Subcutaneous abdominal adipose tissue (tissue), 5 donors: ENCODE data around the gene ZBTB49.
"Not testable (repeated sequence)": the region's sequence is repeated elsewhere in the genome, so short reads cannot be mapped to it uniquely, and the experiment has no call there.

Experiments
- H3K27ac ChIP-seq: one replicate; pipeline ENCODE4 v1.7.0; 2013; ENCODE audit warnings: low read depth, mild to moderate bottlenecking, inconsistent platforms, low read length, moderate library complexity
- H3K27me3 ChIP-seq, 5 donors: one replicate each; pipeline ENCODE4 v1.7.0; 2013; ENCODE audit warnings: low read length in 5 of 5, inconsistent platforms in 1 of 5; ENCODE audit not compliant: control insufficient read depth in 5 of 5, insufficient read depth in 4 of 5
- H3K36me3 ChIP-seq, 5 donors: one replicate each; pipeline ENCODE4 v1.7.0; 2013; ENCODE audit warnings: low read length in 5 of 5; ENCODE audit not compliant: control insufficient read depth in 5 of 5, insufficient read depth in 5 of 5
- H3K4me1 ChIP-seq, 5 donors: one replicate each; pipeline ENCODE4 v1.7.0; 2013; ENCODE audit warnings: low read length in 5 of 5, mild to moderate bottlenecking in 3 of 5, moderate library complexity in 1 of 5; ENCODE audit not compliant: control insufficient read depth in 5 of 5, insufficient read depth in 5 of 5
- H3K4me3 ChIP-seq, 5 donors: one replicate each; pipeline ENCODE4 v1.7.0; 2013; ENCODE audit warnings: low read length in 5 of 5, low read depth in 1 of 5
- H3K9ac ChIP-seq, 5 donors: one replicate each; pipeline ENCODE4 v1.7.0; 2013; ENCODE audit warnings: low read length in 5 of 5, mild to moderate bottlenecking in 4 of 5, moderate library complexity in 3 of 5
- H3K9me3 ChIP-seq, 5 donors: one replicate each; pipeline ENCODE4 v1.7.0; 2013; ENCODE audit warnings: low read length in 5 of 5; ENCODE audit not compliant: control insufficient read depth in 5 of 5
- donor health status: healthy.
- donor health status: healthy.
- donor health status: healthy.
- donor health status: healthy.
- donor health status: healthy.

ZBTB49 gene, protein sequence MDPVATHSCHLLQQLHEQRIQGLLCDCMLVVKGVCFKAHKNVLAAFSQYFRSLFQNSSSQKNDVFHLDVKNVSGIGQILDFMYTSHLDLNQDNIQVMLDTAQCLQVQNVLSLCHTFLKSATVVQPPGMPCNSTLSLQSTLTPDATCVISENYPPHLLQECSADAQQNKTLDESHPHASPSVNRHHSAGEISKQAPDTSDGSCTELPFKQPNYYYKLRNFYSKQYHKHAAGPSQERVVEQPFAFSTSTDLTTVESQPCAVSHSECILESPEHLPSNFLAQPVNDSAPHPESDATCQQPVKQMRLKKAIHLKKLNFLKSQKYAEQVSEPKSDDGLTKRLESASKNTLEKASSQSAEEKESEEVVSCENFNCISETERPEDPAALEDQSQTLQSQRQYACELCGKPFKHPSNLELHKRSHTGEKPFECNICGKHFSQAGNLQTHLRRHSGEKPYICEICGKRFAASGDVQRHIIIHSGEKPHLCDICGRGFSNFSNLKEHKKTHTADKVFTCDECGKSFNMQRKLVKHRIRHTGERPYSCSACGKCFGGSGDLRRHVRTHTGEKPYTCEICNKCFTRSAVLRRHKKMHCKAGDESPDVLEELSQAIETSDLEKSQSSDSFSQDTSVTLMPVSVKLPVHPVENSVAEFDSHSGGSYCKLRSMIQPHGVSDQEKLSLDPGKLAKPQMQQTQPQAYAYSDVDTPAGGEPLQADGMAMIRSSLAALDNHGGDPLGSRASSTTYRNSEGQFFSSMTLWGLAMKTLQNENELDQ

DNA sequence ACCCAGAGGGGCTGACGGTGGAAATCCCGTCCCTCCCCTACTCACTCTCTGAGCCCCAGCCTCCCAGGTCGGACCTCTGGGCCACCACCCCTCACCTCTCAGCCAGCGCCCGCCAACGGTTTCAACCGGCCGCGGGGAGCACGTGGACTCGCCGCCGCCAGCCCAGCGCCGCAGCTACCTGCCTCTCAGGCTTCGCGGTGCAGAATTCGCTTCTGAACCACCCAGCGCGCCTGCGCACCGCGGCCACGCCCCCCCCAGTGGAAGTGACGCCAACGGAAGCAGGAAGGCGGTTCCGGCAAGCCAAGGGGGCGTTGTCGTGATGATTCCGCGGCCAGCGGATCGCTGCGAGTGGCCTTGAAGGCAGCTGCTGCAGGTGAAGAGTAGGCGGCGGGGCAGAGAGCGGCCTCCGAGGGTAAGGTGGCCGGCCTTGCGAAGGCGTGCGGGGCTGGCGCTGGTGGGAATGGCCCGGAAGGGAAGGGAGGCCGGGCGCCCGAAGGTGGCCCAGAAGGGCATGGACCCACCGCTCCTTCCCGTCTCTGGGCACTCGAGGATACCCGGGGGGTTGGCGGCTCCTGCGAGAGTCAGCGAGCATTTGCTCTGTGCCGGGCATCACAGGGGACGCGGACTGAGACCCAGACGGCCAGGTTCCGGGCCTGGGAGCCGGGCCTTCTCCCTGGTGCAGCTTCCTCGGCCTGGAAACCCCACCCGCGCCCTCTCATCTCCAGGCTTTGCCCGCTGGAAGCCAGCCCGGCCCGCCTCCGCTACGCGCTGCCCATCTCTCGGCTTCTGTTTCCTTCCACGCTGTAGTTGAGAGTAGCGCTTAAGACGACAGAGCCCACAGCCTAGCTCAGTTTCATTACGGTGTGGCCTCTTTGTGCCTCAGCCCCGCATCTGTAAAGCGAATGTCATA lies at the start of gene ZBTB49, which contains the start of gene LYAR:
TSS of gene ZBTB49 (plus strand) at position 311 of the 910 bp plus-strand sequence. CDS start 9,695 bp downstream, outside the sequence.
TSS of gene LYAR (minus strand) at position 214 of the 910 bp plus-strand sequence. CDS start 6,412 bp downstream, outside the sequence.
- H3K36me3 ChIP-seq, result peaks cover 10 to 15% (median 11%) of the 10 kb centered on the region in 5 donors
- H3K27ac ChIP-seq, result peak within 1 kb of the TSS; percentile 63
- peak within 1 kb of the TSS; percentile 91 to 98 (median 95) for H3K4me3 ChIP-seq
- H3K27me3 ChIP-seq, result no peaks in the 10 kb centered on the region
- peak within 1 kb of the TSS; percentile 57 to 94 (median 85) for H3K9ac ChIP-seq
- H3K9me3 ChIP-seq, result no peaks in the 10 kb centered on the region
- H3K4me1 ChIP-seq, result peaks cover 6 to 27% (median 24%) of the 10 kb centered on the region in 5 donors

DNA sequence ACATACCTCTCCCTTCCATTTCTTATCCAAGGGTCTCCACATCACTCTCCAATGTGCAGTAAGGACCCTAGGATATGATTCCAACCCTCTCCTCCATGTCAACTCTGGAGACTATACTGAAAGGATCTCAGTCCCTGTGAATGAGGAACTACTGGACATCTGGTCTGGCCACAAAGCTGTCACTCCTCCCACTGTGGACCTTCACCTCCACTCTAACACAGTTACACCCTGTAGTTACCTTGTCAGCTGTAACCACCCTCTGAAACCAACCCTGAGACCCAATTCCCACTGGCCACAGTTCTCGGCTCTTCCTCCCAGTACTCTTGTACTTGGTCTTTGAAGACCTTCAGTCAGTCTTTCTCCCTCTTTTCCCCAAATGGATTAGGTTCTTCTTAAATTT lies 44.9 kb upstream of the ZBTB49 start:
- no peak overlapping the region for H3K9ac ChIP-seq
- H3K9me3 ChIP-seq, result no peaks in the 10 kb centered on the region
- H3K4me3 ChIP-seq, result no peak overlapping the region
- H3K27me3 ChIP-seq, result no peaks in the 10 kb centered on the region
- peaks cover 6 to 20% (median 18%) of the 10 kb centered on the region in 5 donors for H3K4me1 ChIP-seq
- peaks cover 12 to 43% (median 37%) of the 10 kb centered on the region in 5 donors for H3K36me3 ChIP-seq
- no peak overlapping the region for H3K27ac ChIP-seq

DNA sequence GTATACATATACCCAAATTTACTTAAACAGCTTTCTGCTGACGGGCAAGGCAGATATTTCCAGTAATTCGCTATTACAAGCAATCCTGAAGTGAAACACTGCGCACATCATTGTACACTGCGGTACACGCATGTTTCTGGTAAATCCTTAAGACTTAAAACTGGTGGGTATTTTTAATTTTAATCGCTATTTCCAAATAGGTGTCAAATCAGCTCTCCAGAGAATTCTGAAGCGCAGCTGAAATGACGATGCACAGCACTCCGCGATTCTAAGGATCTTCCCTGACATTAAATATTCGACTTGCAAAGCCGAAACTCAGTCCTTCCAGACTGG lies 42.4 kb upstream of the ZBTB49 start:
- H3K9ac ChIP-seq, result peak overlapping the region; percentile 74 to 95 (median 90)
- peak overlapping the region; percentile 74 to 93 (median 87) for H3K4me3 ChIP-seq
- H3K9me3 ChIP-seq, result no peaks in the 10 kb centered on the region
- H3K27ac ChIP-seq, result peak overlapping the region; percentile 93
- H3K36me3 ChIP-seq, result peaks cover 4 to 27% (median 23%) of the 10 kb centered on the region in 5 donors
- H3K27me3 ChIP-seq, result peaks cover 0 to 4% (median 2%) of the 10 kb centered on the region in 5 donors
- H3K4me1 ChIP-seq, result peaks cover 6 to 20% (median 18%) of the 10 kb centered on the region in 5 donors

DNA sequence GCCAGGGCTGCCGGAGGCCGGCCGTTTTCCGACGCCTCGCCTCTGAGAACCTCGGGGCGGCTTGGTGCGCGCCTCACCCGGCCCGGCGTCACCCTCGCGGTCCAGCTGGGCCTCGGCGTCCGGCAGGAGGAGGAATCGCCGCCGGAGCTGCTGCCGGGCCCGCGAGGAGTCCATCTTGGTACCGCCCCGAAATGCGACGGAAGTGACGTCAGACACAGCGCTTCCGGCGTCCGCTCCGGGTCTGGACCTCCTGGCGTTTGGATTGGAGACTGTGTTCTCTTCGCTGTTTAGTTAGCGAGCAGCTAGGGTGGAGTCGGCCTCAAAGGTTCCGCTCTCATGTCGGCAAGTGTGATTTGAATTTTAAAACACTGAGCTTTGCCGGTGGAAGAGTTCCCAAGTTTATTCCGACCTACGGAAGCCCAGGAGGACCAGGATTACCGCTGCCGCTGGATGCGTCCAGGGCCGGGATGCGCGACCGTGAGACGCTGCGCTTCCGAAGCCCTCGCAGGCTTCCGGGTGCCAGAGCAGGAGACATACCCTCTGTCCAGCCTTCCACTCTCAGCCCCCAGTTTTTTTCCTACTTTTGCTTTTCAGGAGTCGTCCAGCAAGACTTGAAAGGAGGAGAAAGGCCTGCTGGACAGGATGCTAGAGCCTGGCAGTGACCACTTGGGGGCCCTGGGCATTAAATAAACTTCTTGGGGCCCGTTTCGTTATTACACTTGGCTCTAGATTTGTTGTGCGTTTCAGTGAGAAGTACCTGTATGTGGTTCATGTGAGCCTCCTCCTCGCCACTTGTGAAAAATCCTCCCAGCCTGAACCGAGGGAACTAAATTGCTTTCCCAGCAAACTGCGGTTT lies 41.8 kb upstream of the ZBTB49 start, which contains the start of gene TMEM128:
TSS of gene TMEM128 (minus strand) at position 195 of the 856 bp plus-strand sequence. CDS start at position 174, 21 bp downstream.
- H3K36me3 ChIP-seq, result peaks cover 4 to 24% (median 22%) of the 10 kb centered on the region in 5 donors

DNA sequence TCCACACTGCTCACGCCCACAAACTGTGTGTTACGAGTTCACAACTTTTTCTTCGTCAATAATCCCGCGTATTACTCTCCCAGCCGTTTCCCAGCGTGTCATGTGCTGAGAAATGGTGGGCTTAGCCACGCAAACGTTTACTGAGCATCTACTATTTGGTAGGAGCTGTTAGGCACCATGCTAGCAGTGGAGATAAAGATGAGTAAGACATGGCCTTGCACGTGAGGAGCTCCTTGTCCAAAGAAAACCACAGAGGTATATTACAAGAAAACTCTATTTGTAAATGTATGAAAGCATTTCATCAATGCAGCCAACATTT lies 41.2 kb upstream of the ZBTB49 start:
- Histone ChIP-seq H3K9ac (peak overlapping the region; percentile 60 to 95 (median 78)), H3K4me3 (peak overlapping the region; percentile 74 to 93 (median 87)), H3K27me3 (peaks cover 0 to 4% (median 2%) of the 10 kb centered on the region in 5 donors), H3K36me3 (peaks cover 4 to 19% (median 16%) of the 10 kb centered on the region in 5 donors), H3K27ac (peak overlapping the region; percentile 93), H3K9me3 (no peaks in the 10 kb centered on the region), H3K4me1 (peaks cover 6 to 20% (median 18%) of the 10 kb centered on the region in 5 donors)

More for the DNA sequence above, 41.8 kb upstream of the ZBTB49 start, which contains the start of gene TMEM128:
- Histone ChIP-seq H3K27ac (peak within 1 kb of the TSS; percentile 93), H3K9ac (peak within 1 kb of the TSS; percentile 74 to 95 (median 90)), H3K4me3 (peak within 1 kb of the TSS; percentile 74 to 93 (median 87)), H3K4me1 (peaks cover 6 to 20% (median 18%) of the 10 kb centered on the region in 5 donors), H3K9me3 (no peaks in the 10 kb centered on the region), H3K27me3 (peaks cover 0 to 4% (median 2%) of the 10 kb centered on the region in 5 donors)

DNA sequence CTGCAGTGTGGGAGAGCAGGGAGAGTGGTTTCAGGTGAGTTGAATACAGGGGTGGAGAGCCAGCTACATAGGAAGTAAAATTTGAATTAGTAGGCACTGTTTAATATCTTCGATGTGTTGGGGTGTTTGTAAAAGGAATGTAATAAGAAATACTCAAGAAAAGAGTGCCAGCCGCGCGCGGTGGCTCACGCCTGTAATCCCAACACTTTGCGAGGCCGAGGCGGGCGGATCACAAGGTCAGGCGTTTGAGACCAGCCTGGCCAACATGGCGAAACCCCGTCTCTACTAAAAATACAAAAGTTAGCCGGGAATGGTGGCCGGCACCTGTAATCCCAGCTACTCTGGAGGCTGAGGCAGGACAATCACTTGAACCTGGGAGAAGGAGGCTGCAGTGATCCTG lies 40.7 kb upstream of the ZBTB49 start:
- Histone ChIP-seq H3K4me1 (peaks cover 6 to 20% (median 18%) of the 10 kb centered on the region in 5 donors), H3K36me3 (peaks cover 4 to 14% (median 11%) of the 10 kb centered on the region in 5 donors), H3K4me3 (peak overlapping the region in 2 of 5 donors; percentile 74 to 91)
- not testable (repeated sequence) for H3K27me3 ChIP-seq, H3K27ac ChIP-seq, H3K9ac ChIP-seq, H3K9me3 ChIP-seq

DNA sequence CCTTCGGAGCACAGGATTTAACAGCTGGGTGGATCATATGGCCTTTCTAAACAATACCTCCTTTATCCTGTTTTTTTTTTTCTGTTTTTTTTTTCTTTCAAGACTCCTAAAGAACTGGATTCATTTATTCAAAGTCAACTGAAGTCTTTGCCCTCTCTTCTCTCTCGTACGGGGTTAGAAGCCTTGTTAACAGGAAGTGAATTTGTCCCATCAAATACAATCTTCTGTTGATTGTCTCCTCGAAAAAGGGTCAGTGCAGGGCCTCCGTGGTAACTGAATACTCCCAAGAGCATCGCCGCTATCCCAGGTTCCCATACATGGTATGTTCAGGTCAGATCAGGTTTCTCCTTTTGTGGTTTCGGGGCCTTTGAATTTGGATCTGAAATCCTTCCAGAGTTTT lies 40.2 kb upstream of the ZBTB49 start:
- H3K9ac ChIP-seq, result no peak overlapping the region
- H3K4me1 ChIP-seq, result peaks cover 6 to 20% (median 18%) of the 10 kb centered on the region in 5 donors
- peaks cover 0 to 4% (median 2%) of the 10 kb centered on the region in 5 donors for H3K27me3 ChIP-seq

DNA sequence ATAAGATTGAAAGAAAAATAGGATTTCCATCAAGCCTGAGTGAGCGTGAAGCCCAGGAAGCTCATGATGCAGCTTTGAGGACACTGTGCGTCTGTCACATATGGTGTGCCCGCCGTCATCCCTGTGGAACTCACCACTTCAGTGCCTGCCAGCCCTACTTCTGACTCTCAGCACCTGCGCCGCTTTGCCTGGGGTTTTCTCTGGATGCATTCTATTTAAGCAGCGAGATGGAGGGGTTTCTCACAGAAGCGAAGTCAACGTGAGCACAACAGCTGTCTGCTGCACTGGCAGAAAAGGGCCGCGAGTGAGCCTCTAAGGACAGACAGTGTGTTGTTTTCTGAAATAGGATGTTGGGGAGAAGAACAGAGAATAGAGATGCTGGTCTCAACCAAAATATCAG lies 35.9 kb upstream of the ZBTB49 start:
- no peaks in the 10 kb centered on the region for H3K9me3 ChIP-seq
- H3K27ac ChIP-seq, result no peak overlapping the region

More for the DNA sequence above, 40.2 kb upstream of the ZBTB49 start:
- Histone ChIP-seq H3K9me3 (no peaks in the 10 kb centered on the region), H3K36me3 (peaks cover 4 to 9% (median 6%) of the 10 kb centered on the region in 5 donors), H3K27ac (no peak overlapping the region), H3K4me3 (no peak overlapping the region)

More for the DNA sequence above, 35.9 kb upstream of the ZBTB49 start:
- Histone ChIP-seq H3K4me1 (peaks cover 0 to 6% (median under 1%) of the 10 kb centered on the region in 5 donors), H3K27me3 (peaks cover 0 to 10% (median 2%) of the 10 kb centered on the region in 5 donors), H3K36me3 (no peaks in the 10 kb centered on the region), H3K4me3 (no peak overlapping the region), H3K9ac (no peak overlapping the region)
